Nephron progenitor cell (in vitro differentiated cells): ENCODE measurements around the gene ATP13A1.
A peak's percentile ranks its signal among the peaks of the same experiment; 100 is the strongest.

ENCODE experiments used
- DNase-seq: peaks from one replicate; pipeline ENCODE4 v3.0.0; 2021
- H3K27ac Mint-ChIP-seq: 2 replicates; pipeline ENCODE4 v1.8.0; 2021; ENCODE audit warnings: mild to moderate bottlenecking, moderate library complexity, mixed read lengths
- H3K27me3 Mint-ChIP-seq: 2 replicates; pipeline ENCODE4 v1.8.0; 2021; ENCODE audit warnings: mild to moderate bottlenecking, low read depth, mixed read lengths; ENCODE audit not compliant: poor library complexity
- H3K36me3 Mint-ChIP-seq: 2 replicates; pipeline ENCODE4 v1.8.0; 2021; ENCODE audit warnings: low read depth, mixed read lengths
- H3K4me1 Mint-ChIP-seq: 2 replicates; pipeline ENCODE4 v1.8.0; 2021; ENCODE audit warnings: mixed read lengths
- H3K4me3 Mint-ChIP-seq: 2 replicates; pipeline ENCODE4 v1.8.0; 2021; ENCODE audit warnings: mild to moderate bottlenecking, moderate library complexity, mixed read lengths
- H3K9me3 Mint-ChIP-seq: 2 replicates; pipeline ENCODE4 v1.8.0; 2021; ENCODE audit warnings: mild to moderate bottlenecking, moderate library complexity, mixed read lengths
- CTCF ChIP-seq: fragments of 200-600 bp; sonication (generic); IDR thresholded peaks from 2 replicates; pipeline ENCODE4 v1.5.0; 2021; ENCODE audit warnings: antibody characterized with exemption

ATP13A1 gene

GRCh38 chr19:19623383-19623782, 40.1 kb downstream of the ATP13A1 start:
- Mint-ChIP-seq H3K4me3 (no peak overlapping the region), H3K9me3 (no peaks in the 10 kb centered on the region), H3K27ac (peak overlapping the region; percentile 25), H3K36me3 (peaks cover 24% of the 10 kb centered on the region), H3K27me3 (peaks cover 3% of the 10 kb centered on the region), H3K4me1 (peaks cover 62% of the 10 kb centered on the region)
- no peak for DNase-seq
- no peak for TF ChIP-seq CTCF

- Mint-ChIP-seq H3K27me3 (peaks cover 4% of the 10 kb centered on the region), H3K4me3 (peak overlapping the region; percentile 15), H3K9me3 (no peaks in the 10 kb centered on the region), H3K4me1 (peaks cover 65% of the 10 kb centered on the region), H3K36me3 (peaks cover 18% of the 10 kb centered on the region), H3K27ac (no peak overlapping the region)
- TF ChIP-seq CTCF: no peak
- no peak for DNase-seq
Observed at GRCh38 chr19:19619849-19620210, 43.6 kb downstream of the ATP13A1 start.

GRCh38 chr19:19619181-19619848, 44.2 kb downstream of the ATP13A1 start:
- Mint-ChIP-seq H3K27me3 (peaks cover 4% of the 10 kb centered on the region), H3K36me3 (peaks cover 14% of the 10 kb centered on the region), H3K4me3 (peak overlapping the region; percentile 82), H3K4me1 (peaks cover 61% of the 10 kb centered on the region), H3K27ac (no peak overlapping the region), H3K9me3 (no peaks in the 10 kb centered on the region)
- no peak for DNase-seq
- TF ChIP-seq CTCF: no peak

GRCh38 chr19:19618219-19619051, 45.0 kb downstream of the ATP13A1 start, which contains the start of gene PBX4:
TSS of gene PBX4 (minus strand) at chr19:19618687. CDS start at chr19:19618629, 58 bp downstream.
- peaks cover 4% of the 10 kb centered on the region for H3K27me3 Mint-ChIP-seq
- H3K9me3 Mint-ChIP-seq: no peaks in the 10 kb centered on the region
- DNase-seq: peak; percentile 99
- no peak for TF ChIP-seq CTCF
- peaks cover 6% of the 10 kb centered on the region for H3K36me3 Mint-ChIP-seq
- peaks cover 58% of the 10 kb centered on the region for H3K4me1 Mint-ChIP-seq
- no peak within 1 kb of the TSS for H3K27ac Mint-ChIP-seq
- H3K4me3 Mint-ChIP-seq: peak within 1 kb of the TSS; percentile 82

DNA sequence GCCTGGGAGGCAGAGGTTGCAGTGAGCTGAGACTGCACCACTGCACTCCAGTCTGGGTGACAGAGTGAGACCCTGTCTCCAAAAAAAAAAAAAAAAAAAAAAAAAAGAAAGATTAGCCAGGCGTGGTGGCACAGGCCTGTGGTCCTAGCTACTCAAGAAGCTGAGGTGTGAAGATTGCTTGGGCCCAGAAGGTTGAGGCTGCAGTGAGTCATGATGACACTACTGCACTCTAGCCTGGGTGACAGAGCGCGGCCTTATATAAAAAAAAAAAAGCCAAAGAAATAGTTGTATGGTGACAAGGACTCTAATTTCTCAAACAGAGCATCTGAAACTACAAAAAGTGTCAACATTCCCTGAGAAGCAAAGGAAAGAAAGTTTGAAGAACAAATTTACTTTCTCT, 48.4 kb downstream of the ATP13A1 start:
- H3K9me3 Mint-ChIP-seq: no peaks in the 10 kb centered on the region
- H3K27me3 Mint-ChIP-seq: peaks cover 4% of the 10 kb centered on the region
- no peak for TF ChIP-seq CTCF
- DNase-seq: no peak
- H3K36me3 Mint-ChIP-seq: no peaks in the 10 kb centered on the region
- H3K4me1 Mint-ChIP-seq: peaks cover 49% of the 10 kb centered on the region
- no peak overlapping the region for H3K27ac Mint-ChIP-seq
- no peak overlapping the region for H3K4me3 Mint-ChIP-seq
